ENCODE measurements around the gene SLC25A11.

GRCh38 chr17:4934173-4934979 is 5.5 kb downstream of the SLC25A11 start:
- TF ChIP-seq POLR2A (IDR thresholded peaks at IDR 0.05), result no peak
- no peak for TF ChIP-seq CTCF (IDR thresholded peaks at IDR 0.05)

Measured in uterus (tissue), 2 donors.